Measurements from ENCODE around the gene CARM1.
"Not testable (repeated sequence)": the region's sequence is repeated elsewhere in the genome, so short reads cannot be mapped to it uniquely, and the experiment has no call there.

The CARM1 gene

GRCh38 chr19:10872546-10873107 lies 1.3 kb downstream of the CARM1 start:
- DNase-seq (ENCODE audit: low spot score): no peak

- no peak for DNase-seq (ENCODE audit: low spot score)
Measured at GRCh38 chr19:10874024-10874423, 2.7 kb downstream of the CARM1 start.

- DNase-seq (ENCODE audit: low spot score): no peak
Measured at GRCh38 chr19:10876459-10877240, 5.3 kb downstream of the CARM1 start.

- DNase-seq (ENCODE audit: low spot score): not testable (repeated sequence)
Measured at GRCh38 chr19:10877608-10878007, 6.3 kb downstream of the CARM1 start.

- no peak for DNase-seq (ENCODE audit: low spot score)
Measured at GRCh38 chr19:10878253-10878652, 6.9 kb downstream of the CARM1 start.

GRCh38 chr19:10881403-10882107 lies 10.2 kb downstream of the CARM1 start:
- DNase-seq (ENCODE audit: low spot score): no peak

GRCh38 chr19:10882108-10882457 lies 10.7 kb downstream of the CARM1 start:
- no peak for DNase-seq (ENCODE audit: low spot score)

- DNase-seq (ENCODE audit: low spot score): no peak
Measured at GRCh38 chr19:10884274-10884673, 12.9 kb downstream of the CARM1 start.

- no peak for DNase-seq (ENCODE audit: low spot score)
Measured at GRCh38 chr19:10885201-10886169, 14.1 kb downstream of the CARM1 start.

- DNase-seq (ENCODE audit: low spot score): no peak
Measured at GRCh38 chr19:10887616-10888367, 16.4 kb downstream of the CARM1 start.

GRCh38 chr19:10888421-10888866 lies 17.1 kb downstream of the CARM1 start:
- no peak for DNase-seq (ENCODE audit: low spot score)

GRCh38 chr19:10889880-10890279 lies 18.5 kb downstream of the CARM1 start:
- no peak for DNase-seq (ENCODE audit: low spot score)

GRCh38 chr19:10891405-10892086 lies 20.2 kb downstream of the CARM1 start:
- no peak for DNase-seq (ENCODE audit: low spot score)

- no peak for DNase-seq (ENCODE audit: low spot score)
Measured at GRCh38 chr19:10892256-10892655, 20.9 kb downstream of the CARM1 start.

- DNase-seq (ENCODE audit: low spot score): no peak
Measured at GRCh38 chr19:10894911-10895213, 23.5 kb downstream of the CARM1 start.

- DNase-seq (ENCODE audit: low spot score): no peak
Measured at GRCh38 chr19:10895363-10895762, 24.0 kb downstream of the CARM1 start.

GRCh38 chr19:10895920-10896319 lies 24.6 kb downstream of the CARM1 start:
- DNase-seq (ENCODE audit: low spot score): no peak

- no peak for DNase-seq (ENCODE audit: low spot score)
Measured at GRCh38 chr19:10896851-10897526, 25.6 kb downstream of the CARM1 start.

GRCh38 chr19:10898633-10899032 lies 27.3 kb downstream of the CARM1 start:
- DNase-seq (ENCODE audit: low spot score): no peak

- DNase-seq (ENCODE audit: low spot score): no peak
Measured at GRCh38 chr19:10899151-10899653, 27.8 kb downstream of the CARM1 start.
